ENCODE results near the gene MEAK7. TPM values are rescaled to one million over a fixed set of nuclear protein-coding genes. Genes with fewer than 3 reads are reported as not detected.

MEAK7 gene
- total and polyA plus RNA-seq, 2 of the 8 experiments (the other 6 are each of a cell fraction or from before 2014, with no cell fraction given): 9.6 to 19.6 TPM

DNA sequence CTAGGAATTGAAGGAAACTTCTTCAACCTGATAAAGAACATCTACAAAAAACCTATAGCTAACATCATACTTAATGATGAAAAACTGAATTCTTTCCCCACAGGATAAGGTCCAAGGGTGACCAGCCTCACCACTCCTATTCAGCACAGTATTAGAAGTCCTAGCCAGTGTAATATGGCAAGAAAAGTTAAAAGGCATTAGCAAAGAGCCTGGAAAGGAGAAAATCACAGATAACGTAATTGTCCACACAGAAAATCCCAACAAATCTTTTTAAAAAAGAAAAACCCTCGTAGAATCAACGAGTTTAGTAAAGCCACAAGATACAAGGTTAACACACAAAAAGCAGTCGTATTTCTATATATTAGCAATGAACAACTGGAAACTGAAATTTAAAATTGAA is 37.8 kb downstream of the MEAK7 start:
- no peaks in the 10 kb centered on the region; the same call in 1 of the 2 replicates for H3K23me2 ChIP-seq (ENCODE audit: low read depth, low read length)
- no peak overlapping the region for H3K23ac ChIP-seq (ENCODE audit: insufficient read length)
- H2AK5ac ChIP-seq (ENCODE audit: low read depth, low read length): no peak overlapping the region
- H3K79me1 ChIP-seq (ENCODE audit: low read depth, low read length): no peaks in the 10 kb centered on the region; the same call in 1 of the 2 replicates
- no peaks in the 10 kb centered on the region for H3K4me1 ChIP-seq (replicated peaks in 1 of 4; ENCODE audit: control insufficient read depth in 3 of 4, insufficient read depth in 4 of 4, low read length in 3 of 4)
- FAIRE-seq: no peak
- no peak overlapping the region for H2BK12ac ChIP-seq (ENCODE audit: low read depth, low read length)
- CTCF ChIA-PET (ENCODE audit: partially characterized antibody): interaction anchor here (2.5 kb wide), 1 partner anchor 13 kb away, joined by 10 read pairs; no protein-coding TSS in a partner anchor
- no peak overlapping the region for H3K9ac ChIP-seq (replicated peaks in 1 of 4; ENCODE audit: extremely low read depth in 1 of 4, low read depth in 3 of 4, low read length in 3 of 4)
- H3K14ac ChIP-seq (ENCODE audit: insufficient read length): no peak overlapping the region
- no peaks in the 10 kb centered on the region for H3K27me3 ChIP-seq (replicated peaks in 1 of 4; ENCODE audit: control insufficient read depth in 3 of 4, extremely low read depth in 1 of 4, insufficient read depth in 3 of 4, low read length in 3 of 4)
- no peak overlapping the region for H3K18ac ChIP-seq (ENCODE audit: extremely low read depth, low read length)
- no peak overlapping the region for H3K27ac ChIP-seq (ENCODE audit: low read depth, low read length)
- H3K56ac ChIP-seq (replicated peaks; ENCODE audit: insufficient read length, low read depth, low read length): no peak overlapping the region
- no peak overlapping the region for H2BK15ac ChIP-seq (ENCODE audit: low read length)
- no peak for DNase-seq (ENCODE audit: low read depth in 1 of 2, low spot score in 2 of 2)
- POLR2A ChIA-PET (ENCODE audit: partially characterized antibody): no interaction called here
- H4K20me1 ChIP-seq (replicated peaks in 1 of 2; ENCODE audit: control insufficient read depth in 1 of 2, insufficient read depth in 2 of 2, low read length in 2 of 2): no peaks in the 10 kb centered on the region
- H4K5ac ChIP-seq (ENCODE audit: insufficient read length, low read depth, low read length): no peak overlapping the region
- no peak overlapping the region for H2AFZ ChIP-seq (ENCODE audit: low read length)
- no peaks in the 10 kb centered on the region for H3K79me2 ChIP-seq (ENCODE audit: control insufficient read depth in 1 of 2, insufficient read depth in 2 of 2, low read length in 2 of 2)
- 41% methylated on average over 4 of the region's 4 CpGs; no CpG with 5 or more reads in 1 of the 2 experiments for WGBS, 2 experiments (ENCODE audit: extremely low coverage in 1 of 2, insufficient coverage in 1 of 2, insufficient read length in 1 of 2, insufficient replicate concordance in 2 of 2, low coverage in 1 of 2, low lambda C conversion rate in 2 of 2, missing lambda C conversion rate in 1 of 2)
- H3K36me3 ChIP-seq (ENCODE audit: control insufficient read depth in 2 of 4, insufficient read depth in 4 of 4, low read length in 3 of 4): peaks cover 0 to 12% (median 3%) of the 10 kb centered on the region in 4 experiments; a peak in 2 of 8 replicates
- H2BK120ac ChIP-seq (replicated peaks; ENCODE audit: low read depth, low read length): no peak overlapping the region
- no peak overlapping the region for H3K4me3 ChIP-seq (ENCODE audit: extremely low read depth in 1 of 4, insufficient read depth in 2 of 4, low read depth in 3 of 4, low read length in 4 of 4)
- no peak overlapping the region for H4K8ac ChIP-seq (ENCODE audit: extremely low read depth, insufficient read depth, low read length)
- no peak overlapping the region for H2BK20ac ChIP-seq (ENCODE audit: low read length)
- H4K91ac ChIP-seq (replicated peaks; ENCODE audit: insufficient read length, low read length): no peak overlapping the region
- H3K4me2 ChIP-seq (ENCODE audit: insufficient read depth in 1 of 2, low read depth in 2 of 2, low read length in 2 of 2): no peak overlapping the region
- no peak for TF ChIP-seq BCL11A (IDR thresholded peaks at IDR 0.05; ENCODE audit: low read depth in 2 of 2, low read length in 2 of 2)
- no peak for TF ChIP-seq SP1 (IDR thresholded peaks at IDR 0.05; ENCODE audit: low read depth, low read length)
- TF ChIP-seq CTCF (IDR thresholded peaks at IDR 0.05; ENCODE audit: control extremely low read depth in 1 of 3, insufficient read depth in 1 of 3, low read depth in 1 of 3, low read length in 3 of 3): no peak
- H3K4ac ChIP-seq (replicated peaks; ENCODE audit: insufficient read length, low read depth, low read length): no peak overlapping the region
- no peak overlapping the region for H2BK5ac ChIP-seq (ENCODE audit: low read depth, low read length)
- H3K9me3 ChIP-seq (ENCODE audit: insufficient read depth in 2 of 2, low read depth in 1 of 2, low read length in 1 of 2): peaks cover 7 to 12% of the 10 kb centered on the region in 2 experiments
